A549 (cell line): ENCODE data around the gene SMAD3. TPM values are rescaled to one million over a fixed set of nuclear protein-coding genes. Genes with fewer than 3 reads are reported as not detected.

ENCODE experiments used
- ATAC-seq, 2 experiments: fragments of 200-7000 bp in 1 of 2; fragments of >200 bp in 1 of 2; cut with Nextera tagmentation in 1 of 2; cut with Tn5 transposase in 1 of 2; 3 replicates each; pipeline versions ENCODE4 v1.8.0 to v1.9.1; 2018 to 2020; ENCODE audit warnings: mild to moderate bottlenecking in 1 of 2, moderate library complexity in 1 of 2
- CTCF ChIA-PET: fragments of 300-600 bp; sonication (Branson Sonifier 250); formaldehyde crosslinking; extraction: SDS; loops from one replicate; lab custom pipeline; 2021; ENCODE audit warnings: antibody characterized with exemption, inconsistent platforms; lab: Yijun Ruan, JAX
- POLR2A ChIA-PET: fragments of 350-600 bp; formaldehyde crosslinking; extraction: SDS; loops from one replicate; lab custom pipeline; 2021; ENCODE audit warnings: antibody characterized with exemption, inconsistent platforms; lab: Yijun Ruan, JAX
- DNase-seq, 2 experiments: peaks; one replicate each; pipeline versions ENCODE4 v3.0.0 to v3.0.0-alpha.2; 2011 to 2016; ENCODE audit warnings: low read depth in 1 of 2, low spot score in 1 of 2
- FAIRE-seq: peaks from 2 replicates; lab custom pipeline; 2011; peaks lifted over from hg19 to GRCh38; lab: Jason Lieb, UNC
- H3K27ac ChIP-seq, 2 experiments: fragments of >200 bp; sonication (Bioruptor Twin); formaldehyde crosslinking; 3 replicates each; pipeline ENCODE4 v1.5.1; 2016 to 2017
- H3K4me1 ChIP-seq: fragments of >200 bp; sonication (Bioruptor Twin); formaldehyde crosslinking; 3 replicates; pipeline ENCODE4 v1.6.1; 2016
- H3K4me2 ChIP-seq: fragments of >200 bp; sonication (Bioruptor Twin); formaldehyde crosslinking; 3 replicates; pipeline ENCODE4 v1.6.1; 2016
- H3K4me3 ChIP-seq: fragments of >200 bp; sonication (Bioruptor Twin); formaldehyde crosslinking; 3 replicates; pipeline ENCODE4 v1.5.1; 2016
- H3K9me3 ChIP-seq: fragments of >200 bp; sonication (Bioruptor Twin); formaldehyde crosslinking; 3 replicates; pipeline ENCODE4 v1.6.1; 2016
- ATOH8 ChIP-seq: fragments of 250-450 bp; sonication (Bioruptor Pico); IDR thresholded peaks from 2 replicates; pipeline ENCODE4 v1.5.0; 2020; ENCODE audit warnings: low read depth, mild to moderate bottlenecking, moderate library complexity
- BHLHE40 ChIP-seq: IDR thresholded peaks from 2 replicates; pipeline ENCODE4 v1.6.1; 2012; ENCODE audit warnings: low read depth, low read length, inconsistent platforms
- CEBPB ChIP-seq, 2 experiments: fragments of >200 bp in 1 of 2; sonication (Bioruptor Twin) in 1 of 2; formaldehyde crosslinking in 1 of 2; IDR thresholded peaks; 2 replicates each; pipeline ENCODE4 v1.6.1; 2012 to 2016
- CHD2 ChIP-seq: fragments of 150-350 bp; IDR thresholded peaks from 2 replicates; pipeline ENCODE4 v1.6.1; 2014; ENCODE audit warnings: low read length; ENCODE audit not compliant: partially characterized antibody
- CHD4 ChIP-seq: fragments of 200-600 bp; sonication (generic); IDR thresholded peaks from 2 replicates; pipeline ENCODE4 v1.6.1; 2016; ENCODE audit warnings: antibody characterized with exemption, mild to moderate bottlenecking, borderline replicate concordance
- E2F6 ChIP-seq: IDR thresholded peaks from 2 replicates; pipeline ENCODE4 v1.6.1; 2012; ENCODE audit warnings: low read depth, borderline replicate concordance
- EP300 ChIP-seq, 2 experiments: fragments of >200 bp; sonication (Bioruptor Twin); formaldehyde crosslinking; IDR thresholded peaks; 2 replicates in 1 of 2; 3 replicates in 1 of 2; pipeline ENCODE4 v1.6.1; 2016 to 2017
- ESRRA ChIP-seq: fragments of 150-350 bp; IDR thresholded peaks from 2 replicates; pipeline ENCODE4 v1.6.1; 2014; ENCODE audit warnings: mild to moderate bottlenecking, low read length, borderline replicate concordance
- FOSB ChIP-seq: fragments of 250-450 bp; sonication (Bioruptor Pico); IDR thresholded peaks from 2 replicates; pipeline ENCODE4 v1.5.0; 2020; ENCODE audit warnings: mild to moderate bottlenecking, moderate library complexity
- GATA3 ChIP-seq: IDR thresholded peaks from 2 replicates; pipeline ENCODE4 v1.6.1; 2012; ENCODE audit warnings: borderline replicate concordance
- HEYL ChIP-seq: fragments of 250-450 bp; sonication (Bioruptor Pico); IDR thresholded peaks from 2 replicates; pipeline ENCODE4 v1.8.0; 2021; ENCODE audit warnings: mild to moderate bottlenecking, moderate library complexity
- JUNB ChIP-seq: fragments of >200 bp; sonication (Bioruptor Twin); formaldehyde crosslinking; IDR thresholded peaks from 2 replicates; pipeline ENCODE4 v1.6.1; 2016
- KDM5A ChIP-seq: fragments of 200-600 bp; sonication (generic); IDR thresholded peaks from 2 replicates; pipeline ENCODE4 v1.6.1; 2016; ENCODE audit warnings: antibody characterized with exemption, mild to moderate bottlenecking
- MAZ ChIP-seq: fragments of 150-350 bp; IDR thresholded peaks from 2 replicates; pipeline ENCODE4 v1.6.1; 2014; ENCODE audit warnings: antibody characterized with exemption, low read depth, low read length, borderline replicate concordance
- NFE2L2 ChIP-seq: fragments of 150-350 bp; conservative IDR thresholded peaks from 2 replicates; pipeline ENCODE4 v1.6.1; 2014; ENCODE audit warnings: low read length
- PHF8 ChIP-seq: fragments of 200-600 bp; sonication (generic); IDR thresholded peaks from 2 replicates; pipeline ENCODE4 v1.6.1; 2016; ENCODE audit warnings: low read depth, mild to moderate bottlenecking, antibody characterized with exemption, moderate library complexity, borderline replicate concordance
- POLR2A ChIP-seq: IDR thresholded peaks from 2 replicates; pipeline ENCODE4 v1.6.1; 2012; ENCODE audit warnings: mild to moderate bottlenecking, low read length
- RCOR1 ChIP-seq: fragments of 150-350 bp; IDR thresholded peaks from 2 replicates; pipeline ENCODE4 v1.6.1; 2014; ENCODE audit warnings: antibody characterized with exemption, low read length, low read depth
- REST ChIP-seq: fragments of 200-600 bp; sonication (generic); IDR thresholded peaks from 2 replicates; pipeline ENCODE4 v1.6.1; 2016; ENCODE audit warnings: antibody characterized with exemption, mild to moderate bottlenecking, moderate library complexity
- TFCP2L1 ChIP-seq: fragments of 250-450 bp; sonication (Bioruptor Pico); IDR thresholded peaks from 2 replicates; pipeline ENCODE4 v1.5.0; 2021; ENCODE audit warnings: mild to moderate bottlenecking
- WGBS: methylation state at CpG from one replicate; pipeline ENCODE4 v1.1.6; 2017; ENCODE audit errors: missing lambda C conversion rate; 5-methylcytosine and 5-hydroxymethylcytosine counted together
- polyA plus RNA-seq, 4 experiments: library from polyadenylated mRNA; depleted of rRNA in 3 of 4; stranded (reverse); fragments of >200 nt; fragmentation: RNase III in 1 of 4; extraction: RNeasy Plus Mini Kit Qiagen cat#74134 plus additional on column Dnase treatment in 1 of 4; gene quantifications; 2 replicates in 3 of 4; 3 replicates in 1 of 4; pipeline ENCODE4 v1.2.3, GENCODE V29; 2011 to 2017

The SMAD3 gene
- polyA plus RNA-seq, 2 of the 4 experiments (the other 2 are of a cell fraction) = 74.6 to 77.2 TPM

- no peak overlapping the region for H3K4me3 ChIP-seq
- no peak overlapping the region for H3K4me2 ChIP-seq
- POLR2A ChIA-PET = no interaction called here
- FAIRE-seq (no peak), ATAC-seq (no peak), DNase-seq (no peak)
- CTCF ChIA-PET = no interaction called here
- WGBS = 84% methylated on average over 6 of the region's 6 CpGs
- H3K27ac ChIP-seq = no peak overlapping the region
- no peaks in the 10 kb centered on the region for H3K4me1 ChIP-seq
- no peaks in the 10 kb centered on the region for H3K9me3 ChIP-seq
- TF ChIP-seq RCOR1 (no peak), ESRRA (no peak), CHD4 (no peak), CEBPB (IDR thresholded peaks at IDR 0.05) (no peak), TFCP2L1 (CRISPR knock-in tag) (no peak), FOSB (CRISPR knock-in tag) (no peak), HEYL (CRISPR knock-in tag) (no peak)
Observed at GRCh38 chr15:67215102-67215501, 149.7 kb downstream of the SMAD3 start.

GRCh38 chr15:67216859-67217258 lies 151.5 kb downstream of the SMAD3 start:
- H3K4me3 ChIP-seq = no peak overlapping the region
- ATAC-seq (no peak), DNase-seq (no peak), FAIRE-seq (peak; percentile 63)
- H3K27ac ChIP-seq = no peak overlapping the region
- no peaks in the 10 kb centered on the region for H3K4me1 ChIP-seq
- POLR2A ChIA-PET = no interaction called here
- H3K4me2 ChIP-seq = no peak overlapping the region
- H3K9me3 ChIP-seq = no peaks in the 10 kb centered on the region
- no peak for TF ChIP-seq POLR2A
- no peak for TF ChIP-seq GATA3
- no peak for TF ChIP-seq ATOH8
- TF ChIP-seq BHLHE40 = no peak
- TF ChIP-seq MAZ = no peak
- TF ChIP-seq KDM5A = no peak
- no peak for TF ChIP-seq REST
- no peak for TF ChIP-seq CEBPB (IDR thresholded peaks at IDR 0.05)
- CTCF ChIA-PET = interaction anchor here (0.7 kb wide), 1 partner anchor 541 kb away, joined by 3 read pairs; no protein-coding TSS in a partner anchor

- no peak overlapping the region for H3K4me2 ChIP-seq
- no peaks in the 10 kb centered on the region for H3K9me3 ChIP-seq
- no peak overlapping the region for H3K27ac ChIP-seq
- H3K4me3 ChIP-seq = no peak overlapping the region
- DNase-seq (no peak), ATAC-seq (no peak), FAIRE-seq (peak; percentile 85)
- POLR2A ChIA-PET = no interaction called here
- CTCF ChIA-PET = no interaction called here
- no peaks in the 10 kb centered on the region for H3K4me1 ChIP-seq
- no peak for TF ChIP-seq E2F6
- no peak for TF ChIP-seq CHD2
- TF ChIP-seq TFCP2L1 (CRISPR knock-in tag) = no peak
Observed at GRCh38 chr15:67218428-67218827, 153.0 kb downstream of the SMAD3 start.

GRCh38 chr15:67219288-67219687 lies 153.9 kb downstream of the SMAD3 start:
- ChIA-PET POLR2A (no interaction called here), CTCF (no interaction called here)
- no peak overlapping the region for H3K4me2 ChIP-seq
- 91% methylated on average over 2 of the region's 2 CpGs for WGBS
- no peak for DNase-seq
- H3K4me1 ChIP-seq = no peaks in the 10 kb centered on the region
- no peak for FAIRE-seq
- ATAC-seq = no peak
- H3K4me3 ChIP-seq = no peak overlapping the region
- H3K9me3 ChIP-seq = no peaks in the 10 kb centered on the region
- no peak overlapping the region for H3K27ac ChIP-seq
- TF ChIP-seq EP300 (IDR thresholded peaks at IDR 0.05) (no peak), JUNB (no peak), PHF8 (no peak), NFE2L2 (no peak)
